Endothelial cell of umbilical vein (primary cell): ENCODE data around the gene GAB2. TPM values are rescaled to one million over a fixed set of nuclear protein-coding genes. Genes with fewer than 3 reads are reported as not detected.

Experiments used
- BruUV-seq: library from RNA; stranded (reverse); fragments of 400-500 nt; replicated peaks from 2 replicates; lab custom pipeline; 2021; lab: Mats Ljungman, UMichigan
- CTCF ChIA-PET: fragments of 300-600, 350-600 bp; sonication (Branson Sonifier 250); formaldehyde crosslinking; loops from one replicate; lab custom pipeline; 2021; ENCODE audit warnings: antibody characterized with exemption, inconsistent platforms; lab: Charles Lee
- POLR2A ChIA-PET: fragments of 300-600, 350-600 bp; sonication (Branson Sonifier 250); formaldehyde crosslinking; loops from one replicate; lab custom pipeline; 2021; ENCODE audit warnings: antibody characterized with exemption, inconsistent platforms; lab: Charles Lee
- DNase-seq: peaks from one replicate; pipeline ENCODE4 v3.0.0-alpha.2; 2011; ENCODE audit warnings: low read depth, low spot score
- FAIRE-seq: peaks from 2 replicates; lab custom pipeline; 2011; peaks lifted over from hg19 to GRCh38; lab: Jason Lieb, UNC
- H2AFZ ChIP-seq: 2 replicates; pipeline ENCODE4 v1.6.0; 2012; ENCODE audit warnings: low read depth, low read length, control low read depth, inconsistent platforms
- H3K27ac ChIP-seq: 2 replicates; pipeline ENCODE4 v1.5.1; 2011; ENCODE audit warnings: low read depth, mild to moderate bottlenecking, control low read depth, low read length, moderate library complexity; ENCODE audit not compliant: insufficient read depth
- H3K27me3 ChIP-seq, 2 experiments: 2 replicates each; pipeline versions ENCODE4 v1.6.0 to v1.6.1; 2011; ENCODE audit warnings: low read length in 2 of 2, mixed read lengths in 1 of 2; ENCODE audit not compliant: control insufficient read depth in 2 of 2, insufficient read depth in 2 of 2
- H3K36me3 ChIP-seq, 2 experiments: 2 replicates in 1 of 2; 3 replicates in 1 of 2; pipeline ENCODE4 v1.5.1; 2011; ENCODE audit warnings: low read length in 2 of 2, mild to moderate bottlenecking in 1 of 2, moderate library complexity in 1 of 2; ENCODE audit not compliant: control insufficient read depth in 2 of 2, insufficient read depth in 2 of 2; ENCODE audit errors: extremely low read depth in 1 of 2
- H3K4me1 ChIP-seq: 3 replicates; pipeline ENCODE4 v1.5.1; 2011; ENCODE audit warnings: mild to moderate bottlenecking, low read length; ENCODE audit not compliant: control insufficient read depth, insufficient read depth; ENCODE audit errors: extremely low read depth
- H3K4me2 ChIP-seq: 2 replicates; pipeline ENCODE4 v1.6.1; 2011; ENCODE audit warnings: low read length, control low read depth, mixed read lengths; ENCODE audit not compliant: insufficient read depth
- H3K4me3 ChIP-seq, 3 experiments: fragments of 200-600 bp in 1 of 3; sonication (generic), shearing (Covaris generic) in 1 of 3; replicated peaks in 1 of 3; 2 replicates each; pipeline ENCODE4 v1.5.1; 2011 to 2016; ENCODE audit warnings: control low read depth in 3 of 3, low read length in 3 of 3, mild to moderate bottlenecking in 2 of 3, inconsistent platforms in 1 of 3, low read depth in 1 of 3, moderate library complexity in 1 of 3; ENCODE audit not compliant: insufficient read depth in 1 of 3
- H3K79me2 ChIP-seq: 2 replicates; pipeline ENCODE4 v1.6.0; 2012; ENCODE audit warnings: low read length, inconsistent platforms; ENCODE audit not compliant: control insufficient read depth, insufficient read depth
- H3K9ac ChIP-seq: replicated peaks from 2 replicates; pipeline ENCODE3; 2011; ENCODE audit warnings: low read length, control low read depth; ENCODE audit not compliant: insufficient read depth; ENCODE audit errors: extremely low read depth
- H3K9me1 ChIP-seq: replicated peaks from 3 replicates; pipeline ENCODE4 v1.6.0; 2011; ENCODE audit warnings: mild to moderate bottlenecking, low read length; ENCODE audit not compliant: control insufficient read depth, insufficient read depth; ENCODE audit errors: extremely low read depth
- H3K9me3 ChIP-seq: replicated peaks from 2 replicates; pipeline ENCODE4 v1.5.1; 2012; ENCODE audit warnings: low read length, inconsistent platforms; ENCODE audit not compliant: control insufficient read depth, insufficient read depth
- H4K20me1 ChIP-seq: replicated peaks from 2 replicates; pipeline ENCODE3; 2011; ENCODE audit warnings: mild to moderate bottlenecking, low read length; ENCODE audit not compliant: control insufficient read depth, insufficient read depth; ENCODE audit errors: extremely low read depth
- EZH2 ChIP-seq: IDR thresholded peaks from 2 replicates; pipeline ENCODE4 v1.6.1; 2012; ENCODE audit warnings: borderline replicate concordance, low read depth, mild to moderate bottlenecking, moderate library complexity, low read length, inconsistent platforms; ENCODE audit not compliant: severe bottlenecking
- FOS ChIP-seq: IDR thresholded peaks from 2 replicates; pipeline ENCODE4 v1.6.1; 2011; ENCODE audit warnings: mild to moderate bottlenecking, low read length, moderate library complexity, borderline replicate concordance; ENCODE audit not compliant: insufficient read depth
- GATA2 ChIP-seq: IDR thresholded peaks from 2 replicates; pipeline ENCODE4 v1.7.0; 2011; ENCODE audit warnings: low read depth, mild to moderate bottlenecking, moderate library complexity, mixed read lengths, low read length; ENCODE audit not compliant: insufficient read length, insufficient read depth
- JUN ChIP-seq: IDR thresholded peaks from 2 replicates; pipeline ENCODE4 v1.6.1; 2011; ENCODE audit warnings: borderline replicate concordance, low read depth; ENCODE audit not compliant: insufficient read length, insufficient read depth
- MYC ChIP-seq: IDR thresholded peaks from one replicate; pipeline ENCODE4 v1.6.1; 2011; ENCODE audit warnings: mild to moderate bottlenecking, low read depth, low read length
- POLR2A ChIP-seq: IDR thresholded peaks from 2 replicates; pipeline ENCODE4 v1.6.1; 2012; ENCODE audit warnings: low read depth, mild to moderate bottlenecking, control low read depth, low read length
- POLR2AphosphoS5 ChIP-seq: IDR thresholded peaks from 2 replicates; pipeline ENCODE4 v1.6.1; 2012; ENCODE audit warnings: low read depth, mild to moderate bottlenecking, control low read depth, low read length, moderate library complexity; ENCODE audit not compliant: insufficient read depth
- dilution Hi-C: fragments of 300-500 bp; cut with MboI; formaldehyde crosslinking; loops from one replicate; pipeline ENCODE4 v1.15.0; 2019; ENCODE audit warnings: low sequenced_read_pairs; ENCODE audit not compliant: extremely low pct_ligation_motif_present
- intact Hi-C: fragments of 100-400 bp; cut with micrococcal nuclease; formaldehyde crosslinking; loops from one replicate; pipeline ENCODE4 v1.10.0; 2022
- polyA plus RNA-seq, 4 experiments: library from polyadenylated mRNA; depleted of rRNA in 3 of 4; stranded (reverse) in 3 of 4; unstranded in 1 of 4; fragments of >200 nt; gene quantifications; 2 replicates each; pipeline versions ENCODE4 v1.2.1 to v1.2.3, GENCODE V29; 2011 to 2012; ENCODE audit warnings: missing spikeins in 1 of 4
- total RNA-seq: library from RNA; stranded (reverse); gene quantifications from 2 replicates; pipeline ENCODE4 v1.2.3, GENCODE V29; 2021
- TF ChIP-seq, protein P1 (sequence below), 2 donors: IDR thresholded peaks; 1 replicate in 1 of 2; 2 replicates in 1 of 2; pipeline ENCODE4 v1.5.1; 2011; ENCODE audit warnings: low read length in 2 of 2, mild to moderate bottlenecking in 2 of 2, moderate library complexity in 2 of 2, control low read depth in 1 of 2, inconsistent platforms in 1 of 2, low read depth in 1 of 2; ENCODE audit not compliant: insufficient read depth in 1 of 2; ENCODE audit errors: extremely low read depth in 1 of 2
- TF ChIP-seq, protein P2 (sequence below): IDR thresholded peaks from 2 replicates; pipeline ENCODE4 v1.6.1; 2011; ENCODE audit not compliant: insufficient read depth, insufficient read length

GAB2 gene
- total and polyA plus RNA-seq, 2 donors (not counting 3 experiments of a cell fraction or from before 2014, with no cell fraction given), result 19.6 to 39.6 TPM

DNA sequence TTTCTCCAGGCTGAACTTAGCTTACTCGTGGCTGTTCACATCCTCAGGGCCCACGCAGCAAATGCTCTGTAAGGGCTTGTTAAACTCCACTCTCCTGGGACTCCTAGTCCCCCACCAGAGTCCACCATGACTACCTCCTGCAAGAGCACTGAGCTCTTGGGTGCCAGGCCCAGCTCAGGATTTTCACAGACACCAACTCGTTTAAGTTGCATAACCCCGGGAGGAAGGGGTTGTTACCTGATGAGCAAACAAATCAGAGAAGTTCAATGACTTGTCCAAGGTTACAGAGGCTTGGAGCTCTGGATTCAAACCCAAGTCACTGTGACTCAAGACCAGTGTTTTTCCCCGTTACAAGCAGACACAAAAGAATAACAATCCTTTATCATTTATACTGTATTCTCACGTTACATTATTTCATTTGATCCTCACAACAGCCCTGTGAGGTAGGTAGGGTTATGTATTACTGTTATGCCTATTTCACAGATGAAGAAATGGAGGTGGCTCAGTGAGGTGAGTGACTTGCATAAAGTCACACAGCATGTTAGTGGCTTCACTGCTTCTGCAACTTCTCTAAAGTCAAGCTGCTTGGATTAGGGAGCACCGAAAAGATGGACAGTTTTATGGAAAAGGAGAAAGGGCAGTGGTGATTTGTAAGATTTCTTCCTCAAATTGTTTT is 246.6 kb downstream of the GAB2 start:
- no peaks in the 10 kb centered on the region for H3K27me3 ChIP-seq
- POLR2A ChIA-PET, result no interaction called here
- peaks cover 12% of the 10 kb centered on the region for H3K4me1 ChIP-seq
- no peak for FAIRE-seq
- H3K9ac ChIP-seq, result no peak overlapping the region
- H3K9me3 ChIP-seq, result no peaks in the 10 kb centered on the region
- intact Hi-C loops, result loop anchor here (5.0 kb wide), 1 partner anchor 1144 kb away; no protein-coding TSS in a partner anchor
- no peak for DNase-seq
- H3K79me2 ChIP-seq, result no peaks in the 10 kb centered on the region
- peaks cover 0 to 10% of the 10 kb centered on the region in 2 experiments for H3K36me3 ChIP-seq
- no peak overlapping the region for H3K27ac ChIP-seq
- no peak overlapping the region for H2AFZ ChIP-seq
- no peaks in the 10 kb centered on the region for H3K9me1 ChIP-seq
- H3K4me2 ChIP-seq, result no peak overlapping the region
- TF ChIP-seq, protein P1, sequence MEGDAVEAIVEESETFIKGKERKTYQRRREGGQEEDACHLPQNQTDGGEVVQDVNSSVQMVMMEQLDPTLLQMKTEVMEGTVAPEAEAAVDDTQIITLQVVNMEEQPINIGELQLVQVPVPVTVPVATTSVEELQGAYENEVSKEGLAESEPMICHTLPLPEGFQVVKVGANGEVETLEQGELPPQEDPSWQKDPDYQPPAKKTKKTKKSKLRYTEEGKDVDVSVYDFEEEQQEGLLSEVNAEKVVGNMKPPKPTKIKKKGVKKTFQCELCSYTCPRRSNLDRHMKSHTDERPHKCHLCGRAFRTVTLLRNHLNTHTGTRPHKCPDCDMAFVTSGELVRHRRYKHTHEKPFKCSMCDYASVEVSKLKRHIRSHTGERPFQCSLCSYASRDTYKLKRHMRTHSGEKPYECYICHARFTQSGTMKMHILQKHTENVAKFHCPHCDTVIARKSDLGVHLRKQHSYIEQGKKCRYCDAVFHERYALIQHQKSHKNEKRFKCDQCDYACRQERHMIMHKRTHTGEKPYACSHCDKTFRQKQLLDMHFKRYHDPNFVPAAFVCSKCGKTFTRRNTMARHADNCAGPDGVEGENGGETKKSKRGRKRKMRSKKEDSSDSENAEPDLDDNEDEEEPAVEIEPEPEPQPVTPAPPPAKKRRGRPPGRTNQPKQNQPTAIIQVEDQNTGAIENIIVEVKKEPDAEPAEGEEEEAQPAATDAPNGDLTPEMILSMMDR (IDR thresholded peaks at IDR 0.05; ENCODE audit: extremely low read depth in 1 of 2, insufficient read depth in 1 of 2, low read depth in 1 of 2, low read length in 2 of 2), result no peak
- no peak for TF ChIP-seq GATA2
- no peak for TF ChIP-seq JUN
- TF ChIP-seq MYC, result no peak
- TF ChIP-seq EZH2, result no peak
- TF ChIP-seq POLR2AphosphoS5, result no peak
- TF ChIP-seq POLR2A, result no peak
- no peak for TF ChIP-seq FOS
- TF ChIP-seq, protein P2, sequence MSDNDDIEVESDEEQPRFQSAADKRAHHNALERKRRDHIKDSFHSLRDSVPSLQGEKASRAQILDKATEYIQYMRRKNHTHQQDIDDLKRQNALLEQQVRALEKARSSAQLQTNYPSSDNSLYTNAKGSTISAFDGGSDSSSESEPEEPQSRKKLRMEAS, result no peak
- no peaks in the 10 kb centered on the region for H4K20me1 ChIP-seq
- CTCF ChIA-PET, result interaction anchor here (1.1 kb wide), 1 partner anchor 12 kb away, joined by 3 read pairs; no protein-coding TSS in a partner anchor
- H3K4me3 ChIP-seq, result no peak overlapping the region
- no TSS peak for BruUV-seq
- dilution Hi-C loops, result no loop called here
